H9 (cell line): ENCODE data around the gene DHODH. TPM values are rescaled to one million over a fixed set of nuclear protein-coding genes. Genes with fewer than 3 reads are reported as not detected.
"Not testable (repeated sequence)": the region's sequence is repeated elsewhere in the genome, so short reads cannot be mapped to it uniquely, and the experiment has no call there.

Source experiments
- DNase-seq: peaks from one replicate; pipeline ENCODE4 v3.0.0-alpha.2; 2017
- H2AFZ ChIP-seq: one replicate; pipeline ENCODE4 v1.6.1; 2013; ENCODE audit warnings: mild to moderate bottlenecking, low read length, control low read depth, moderate library complexity
- H2AK5ac ChIP-seq: 2 replicates; pipeline ENCODE4 v1.6.1; 2013; ENCODE audit warnings: low read length, control low read depth, mixed read lengths; ENCODE audit not compliant: insufficient read length
- H2BK120ac ChIP-seq: one replicate; pipeline ENCODE4 v1.6.1; 2013; ENCODE audit warnings: low read depth, mild to moderate bottlenecking, low read length, control low read depth, inconsistent platforms; ENCODE audit not compliant: poor library complexity, severe bottlenecking
- H2BK12ac ChIP-seq: 2 replicates; pipeline ENCODE4 v1.6.1; 2013; ENCODE audit warnings: low read length, control low read depth, mixed read lengths, low read depth; ENCODE audit not compliant: insufficient read length
- H2BK15ac ChIP-seq: 2 replicates; pipeline ENCODE4 v1.6.1; 2013; ENCODE audit warnings: low read depth, low read length, control low read depth
- H2BK20ac ChIP-seq: one replicate; pipeline ENCODE4 v1.6.1; 2013; ENCODE audit warnings: low read depth, mild to moderate bottlenecking, low read length, control low read depth, inconsistent platforms; ENCODE audit not compliant: poor library complexity, severe bottlenecking
- H2BK5ac ChIP-seq: 2 replicates; pipeline ENCODE4 v1.6.1; 2013; ENCODE audit warnings: low read length, control low read depth, mixed read lengths; ENCODE audit not compliant: insufficient read length
- H3K14ac ChIP-seq: 2 replicates; pipeline ENCODE4 v1.6.1; 2013; ENCODE audit warnings: low read length, control low read depth; ENCODE audit not compliant: insufficient read depth
- H3K18ac ChIP-seq: 2 replicates; pipeline ENCODE4 v1.6.1; 2013; ENCODE audit warnings: low read depth, mild to moderate bottlenecking, mixed read lengths, low read length, control low read depth; ENCODE audit not compliant: insufficient read length
- H3K23ac ChIP-seq: 2 replicates; pipeline ENCODE4 v1.6.1; 2013; ENCODE audit warnings: low read length, control low read depth, mixed read lengths, low read depth; ENCODE audit not compliant: insufficient read length
- H3K23me2 ChIP-seq: 2 replicates; pipeline ENCODE4 v1.6.1; 2013; ENCODE audit warnings: low read depth, mild to moderate bottlenecking, mixed read lengths, low read length, control low read depth; ENCODE audit not compliant: insufficient read length, poor library complexity, severe bottlenecking
- H3K27ac ChIP-seq: 2 replicates; pipeline ENCODE4 v1.5.1; 2013; ENCODE audit warnings: low read length, control low read depth, mixed read lengths, low read depth; ENCODE audit not compliant: insufficient read length
- H3K27me3 ChIP-seq: 2 replicates; pipeline ENCODE4 v1.6.1; 2013; ENCODE audit warnings: low read length, control low read depth, inconsistent platforms; ENCODE audit not compliant: insufficient read depth
- H3K4ac ChIP-seq: 2 replicates; pipeline ENCODE4 v1.6.1; 2013; ENCODE audit warnings: low read depth, mild to moderate bottlenecking, control low read depth, inconsistent platforms, low read length, moderate library complexity
- H3K4me1 ChIP-seq: 2 replicates; pipeline ENCODE4 v1.6.1; 2013; ENCODE audit warnings: low read length, control low read depth, inconsistent platforms; ENCODE audit not compliant: insufficient read depth
- H3K4me2 ChIP-seq: 2 replicates; pipeline ENCODE4 v1.6.1; 2013; ENCODE audit warnings: low read length, control low read depth, mixed read lengths; ENCODE audit not compliant: insufficient read length, insufficient read depth
- H3K56ac ChIP-seq: 2 replicates; pipeline ENCODE4 v1.6.1; 2013; ENCODE audit warnings: low read depth, mild to moderate bottlenecking, mixed read lengths, low read length, control low read depth; ENCODE audit not compliant: insufficient read length
- H3K79me1 ChIP-seq: 2 replicates; pipeline ENCODE4 v1.6.1; 2013; ENCODE audit warnings: low read depth, mild to moderate bottlenecking, moderate library complexity, low read length, control low read depth, inconsistent platforms; ENCODE audit not compliant: insufficient read depth, poor library complexity, severe bottlenecking
- H3K79me2 ChIP-seq: 2 replicates; pipeline ENCODE4 v1.6.1; 2013; ENCODE audit warnings: low read length, control low read depth, inconsistent platforms; ENCODE audit not compliant: insufficient read depth
- H3K9ac ChIP-seq: 2 replicates; pipeline ENCODE4 v1.6.1; 2013; ENCODE audit warnings: low read length, control low read depth, mixed read lengths; ENCODE audit not compliant: insufficient read length; ENCODE audit errors: extremely low read depth
- H3K9me3 ChIP-seq: one replicate; pipeline ENCODE4 v1.6.1; 2013; ENCODE audit warnings: low read depth, low read length, inconsistent platforms; ENCODE audit not compliant: control insufficient read depth
- H3T11ph ChIP-seq: one replicate; pipeline ENCODE4 v1.6.1; 2013; ENCODE audit warnings: mild to moderate bottlenecking, low read length, control low read depth, inconsistent platforms
- H4K20me1 ChIP-seq: one replicate; pipeline ENCODE4 v1.6.1; 2013; ENCODE audit not compliant: control insufficient read depth, insufficient read length, insufficient read depth
- H4K5ac ChIP-seq: 2 replicates; pipeline ENCODE4 v1.6.1; 2013; ENCODE audit warnings: low read depth, mild to moderate bottlenecking, mixed read lengths, low read length, control low read depth; ENCODE audit not compliant: insufficient read length
- H4K8ac ChIP-seq: replicated peaks from 2 replicates; pipeline ENCODE4 v1.6.1; 2013; ENCODE audit warnings: low read length, control low read depth, mixed read lengths, low read depth; ENCODE audit not compliant: insufficient read length
- H4K91ac ChIP-seq: 2 replicates; pipeline ENCODE4 v1.6.1; 2013; ENCODE audit warnings: low read depth, mild to moderate bottlenecking, moderate library complexity, mixed read lengths, low read length, control low read depth; ENCODE audit not compliant: insufficient read length
- H3K27ac Mint-ChIP-seq, 3 experiments: 2 replicates in 2 of 3; 3 replicates in 1 of 3; pipeline ENCODE4 v1.8.0; 2020 to 2021; ENCODE audit warnings: mixed read lengths in 3 of 3, mild to moderate bottlenecking in 1 of 3, moderate library complexity in 1 of 3
- H3K27me3 Mint-ChIP-seq: 2 replicates; pipeline ENCODE4 v1.8.0; 2021; ENCODE audit warnings: low read depth, mild to moderate bottlenecking, moderate library complexity, mixed read lengths
- H3K36me3 Mint-ChIP-seq, 3 experiments: 2 replicates in 2 of 3; 3 replicates in 1 of 3; pipeline ENCODE4 v1.8.0; 2020 to 2021; ENCODE audit warnings: low read depth in 3 of 3, mixed read lengths in 3 of 3; ENCODE audit not compliant: insufficient read depth in 1 of 3
- H3K4me1 Mint-ChIP-seq, 2 experiments: 2 replicates each; pipeline ENCODE4 v1.8.0; 2020; ENCODE audit warnings: mixed read lengths in 2 of 2
- H3K4me3 Mint-ChIP-seq, 2 experiments: 2 replicates in 1 of 2; 3 replicates in 1 of 2; pipeline ENCODE4 v1.8.0; 2020 to 2021; ENCODE audit warnings: mild to moderate bottlenecking in 2 of 2, mixed read lengths in 2 of 2, moderate library complexity in 1 of 2
- H3K9me3 Mint-ChIP-seq, 2 experiments: 2 replicates in 1 of 2; 3 replicates in 1 of 2; pipeline ENCODE4 v1.8.0; 2020; ENCODE audit warnings: mild to moderate bottlenecking in 2 of 2, mixed read lengths in 2 of 2, moderate library complexity in 1 of 2
- CTCF ChIP-seq: fragments of 200-600 bp; sonication (generic); conservative IDR thresholded peaks from 3 replicates; pipeline ENCODE4 v1.8.0; 2021; ENCODE audit warnings: antibody characterized with exemption, mild to moderate bottlenecking
- WGBS: extraction: QIAGEN DNeasy Blood & Tissue Kit; methylation state at CpG from one replicate; pipeline ENCODE4 v1.1.7; 2013; ENCODE audit warnings: missing lambda C conversion rate, low lambda C conversion rate, mixed read lengths; ENCODE audit not compliant: insufficient read length; ENCODE audit errors: extremely low coverage; 5-methylcytosine and 5-hydroxymethylcytosine counted together
- total RNA-seq: library from RNA; stranded (reverse); gene quantifications from 2 replicates; pipeline ENCODE4 v1.2.1, GENCODE V29; 2021

The DHODH gene
- total RNA-seq, 1 experiment from 2014 or later = 16.4 TPM

DNA sequence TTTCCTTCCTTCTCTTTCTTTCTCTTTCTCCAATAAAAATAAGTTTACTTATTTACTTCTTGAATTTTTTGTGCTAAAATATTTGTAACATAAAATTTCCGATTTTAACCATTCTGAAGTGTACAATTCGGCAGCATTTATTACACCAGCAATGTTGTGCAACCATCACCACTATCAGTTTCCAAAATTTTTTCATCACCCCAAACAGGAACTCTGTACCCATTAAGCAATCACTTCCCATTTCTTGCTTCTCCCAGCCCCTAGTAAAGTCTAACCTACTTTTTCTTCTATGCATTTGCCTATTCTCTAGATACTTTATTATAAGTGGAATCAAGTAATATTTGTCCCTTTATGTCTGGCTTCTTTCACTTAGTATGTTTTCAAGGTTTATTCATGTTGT, 43.3 kb downstream of the DHODH start:
- H4K20me1 ChIP-seq = no peaks in the 10 kb centered on the region
- H2BK5ac ChIP-seq = no peak overlapping the region
- no peaks in the 10 kb centered on the region for H3K23me2 ChIP-seq
- H3T11ph ChIP-seq = no peak overlapping the region
- no peak overlapping the region for H2AK5ac ChIP-seq
- Mint-ChIP-seq H3K27ac (no peak overlapping the region), H3K4me1 (no peaks in the 10 kb centered on the region), H3K9me3 (peaks cover 8 to 12% of the 10 kb centered on the region in 2 experiments; a peak in 3 of 5 replicates), H3K36me3 (no peaks in the 10 kb centered on the region), H3K27me3 (peaks cover 16% of the 10 kb centered on the region), H3K4me3 (no peak overlapping the region)
- H3K23ac ChIP-seq = no peak overlapping the region
- no peak overlapping the region for H4K91ac ChIP-seq
- no peak overlapping the region for H3K9ac ChIP-seq
- DNase-seq = no peak
- H3K79me1 ChIP-seq = no peaks in the 10 kb centered on the region
- H3K4me2 ChIP-seq = no peak overlapping the region
- no peak for TF ChIP-seq CTCF
- H3K18ac ChIP-seq = no peak overlapping the region
- no CpG with 5 or more reads among the region's 2 CpGs for WGBS
- H3K27me3 ChIP-seq = no peaks in the 10 kb centered on the region
- no peak overlapping the region for H4K5ac ChIP-seq
- H3K9me3 ChIP-seq = no peaks in the 10 kb centered on the region
- no peak overlapping the region for H3K14ac ChIP-seq
- no peak overlapping the region for H4K8ac ChIP-seq
- no peak overlapping the region for H2AFZ ChIP-seq
- no peak overlapping the region for H2BK20ac ChIP-seq
- H3K79me2 ChIP-seq = no peaks in the 10 kb centered on the region
- no peak overlapping the region for H3K56ac ChIP-seq
- H2BK120ac ChIP-seq = no peak overlapping the region
- H3K27ac ChIP-seq = no peak overlapping the region
- no peak overlapping the region for H2BK15ac ChIP-seq
- H2BK12ac ChIP-seq = no peak overlapping the region
- no peaks in the 10 kb centered on the region for H3K4me1 ChIP-seq
- no peak overlapping the region for H3K4ac ChIP-seq

GRCh38 chr16:72054254-72054847, 45.8 kb downstream of the DHODH start, which contains the start of gene HP:
Gene HP, plus strand, starts transcription at chr16:72054505. Its CDS starts 148 bp downstream, at chr16:72054653.
- H3K56ac ChIP-seq, H3T11ph ChIP-seq, H3K9me3 Mint-ChIP-seq, H3K4me1 Mint-ChIP-seq, H4K5ac ChIP-seq, H3K14ac ChIP-seq, H3K4me3 Mint-ChIP-seq, H2BK15ac ChIP-seq, H3K27ac Mint-ChIP-seq, H2BK12ac ChIP-seq, H3K9me3 ChIP-seq, H3K27me3 ChIP-seq, H2AK5ac ChIP-seq, H3K4me1 ChIP-seq, H3K79me1 ChIP-seq, H3K79me2 ChIP-seq, H4K8ac ChIP-seq, H3K23ac ChIP-seq, H3K27ac ChIP-seq, H3K4me2 ChIP-seq, H2BK20ac ChIP-seq, H4K20me1 ChIP-seq, H3K9ac ChIP-seq, H3K36me3 Mint-ChIP-seq, H2AFZ ChIP-seq, H3K18ac ChIP-seq, H2BK120ac ChIP-seq, DNase-seq, H4K91ac ChIP-seq, H3K4ac ChIP-seq, H3K23me2 ChIP-seq, H2BK5ac ChIP-seq: not testable (repeated sequence)
- no CpG with 5 or more reads among the region's 5 CpGs for WGBS
- H3K27me3 Mint-ChIP-seq = peaks cover 11% of the 10 kb centered on the region
